GM19238 (cell line): Measurements from ENCODE around the gene COMMD7.
"Not testable (repeated sequence)": the region's sequence is repeated elsewhere in the genome, so short reads cannot be mapped to it uniquely, and the experiment has no call there.

Experiments
- DNase-seq: peaks from one replicate; pipeline ENCODE4 v3.0.0; 2011; ENCODE audit warnings: low spot score; ENCODE audit not compliant: insufficient read length

COMMD7 gene

DNA sequence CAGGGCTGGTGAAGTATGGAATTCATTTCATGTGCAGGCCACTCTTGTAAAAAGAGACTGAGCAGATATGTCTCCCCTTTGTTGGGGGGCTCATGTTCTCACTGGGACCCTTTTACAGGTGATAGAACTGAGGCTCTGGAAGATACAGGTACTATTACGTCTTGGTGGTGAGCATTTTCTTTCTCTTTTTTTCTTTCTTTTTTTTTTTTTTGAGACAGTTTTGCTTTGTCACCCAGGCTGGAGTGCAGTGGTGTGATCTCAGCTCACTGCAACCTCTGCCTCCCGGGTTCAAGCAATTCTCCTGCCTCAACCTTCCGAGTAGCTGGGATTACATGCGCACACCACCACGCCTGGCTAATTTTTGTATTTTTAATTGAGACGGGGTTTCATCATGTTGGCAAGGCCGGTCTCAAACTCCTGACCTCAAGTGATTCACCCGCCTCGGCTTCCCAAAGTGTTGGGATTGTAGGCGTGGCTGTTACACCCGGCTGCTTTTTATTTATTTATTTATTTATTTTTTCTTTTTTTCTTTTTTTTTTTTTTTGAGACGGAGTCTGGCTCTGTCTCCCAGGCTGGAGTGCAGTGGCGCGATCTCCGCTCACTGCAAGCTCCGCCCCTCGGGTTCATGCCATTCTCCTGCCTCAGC, 22.1 kb upstream of the COMMD7 start:
- DNase-seq: not testable (repeated sequence)

DNA sequence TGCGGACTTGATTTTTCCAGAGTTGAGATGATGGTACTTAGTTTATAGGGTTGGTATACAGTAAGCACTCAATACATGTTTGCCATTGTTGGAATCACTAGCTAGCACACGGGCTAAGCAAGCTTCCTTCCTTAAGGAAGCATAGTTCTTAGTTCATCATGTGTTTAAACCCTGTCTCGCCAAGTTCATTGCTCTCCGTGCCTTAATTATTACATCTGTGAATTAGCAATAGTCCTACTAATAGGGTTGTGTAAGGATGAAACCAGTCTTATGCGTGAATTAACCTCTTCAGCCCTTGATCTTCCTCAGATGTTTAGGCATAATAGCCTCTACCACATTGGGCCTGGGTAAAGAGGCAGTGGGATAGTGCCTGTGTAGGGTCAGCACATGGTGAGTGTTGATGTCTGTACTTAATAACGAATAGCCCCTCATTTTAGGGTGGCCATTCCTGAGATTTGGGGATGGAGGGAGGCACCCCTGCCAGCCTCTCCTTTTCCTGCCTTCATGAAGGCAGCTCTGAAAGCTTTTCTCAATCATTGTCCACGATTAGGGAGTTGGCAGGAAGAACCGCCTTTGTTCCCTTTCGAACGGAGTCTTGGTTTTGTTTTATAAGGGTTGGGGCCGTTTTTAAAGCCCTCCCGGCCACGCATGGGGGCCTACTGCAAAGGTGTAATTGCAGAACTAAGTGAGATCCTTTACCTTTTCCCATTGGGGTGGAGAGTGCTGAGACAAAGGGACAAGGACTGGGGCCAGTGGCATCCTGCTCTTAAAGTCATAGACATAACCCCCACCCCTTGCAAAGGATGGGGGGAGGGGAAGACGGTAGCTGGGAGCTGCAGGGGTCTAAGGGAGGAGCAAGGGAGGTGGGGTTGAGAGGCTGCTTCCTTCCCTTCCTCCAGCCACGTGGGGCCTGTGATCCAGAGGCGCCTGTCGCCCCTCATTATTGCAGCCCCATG, 21.0 kb upstream of the COMMD7 start:
- DNase-seq: no peak

DNA sequence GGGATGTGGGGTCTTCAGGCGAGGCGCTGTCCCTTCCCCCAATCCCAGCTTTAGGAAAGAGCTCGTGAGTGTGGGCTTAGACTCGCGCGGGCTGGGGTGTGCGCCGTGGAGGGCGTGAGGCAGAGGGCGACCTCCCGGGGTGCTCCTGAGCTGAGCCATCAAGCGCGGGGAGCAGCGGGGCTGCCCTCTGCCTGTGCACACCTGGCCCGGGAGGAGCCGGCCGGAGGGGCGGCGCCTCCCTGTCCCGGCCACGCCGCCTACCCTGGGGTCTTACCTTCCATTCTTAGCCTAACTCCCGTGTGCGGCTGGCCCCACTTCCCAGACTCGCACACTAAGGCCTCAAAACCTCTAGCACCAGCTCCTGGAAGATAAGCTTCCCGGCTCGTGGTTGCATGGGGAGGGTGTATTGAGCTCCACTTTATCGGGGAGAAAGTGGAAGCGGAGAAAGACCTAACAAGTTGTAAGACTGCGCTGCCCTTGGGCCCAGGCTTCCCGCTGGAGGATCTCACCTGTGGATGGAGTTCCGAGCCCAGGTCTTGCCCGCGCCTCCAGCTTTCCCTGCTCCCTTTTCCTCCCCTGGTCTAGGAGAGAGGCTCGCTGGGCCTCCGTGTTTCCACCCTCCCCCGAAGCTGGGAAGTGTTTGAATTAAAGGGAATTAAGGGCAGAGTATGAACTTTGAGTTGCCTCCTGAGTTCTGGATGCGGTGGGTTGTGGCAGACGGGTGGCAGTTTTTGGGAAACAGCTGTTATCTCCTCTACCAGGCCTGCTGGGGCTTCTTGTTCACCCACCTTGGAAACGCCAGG, 20.1 kb upstream of the COMMD7 start:
- peak; percentile 39 for DNase-seq

DNA sequence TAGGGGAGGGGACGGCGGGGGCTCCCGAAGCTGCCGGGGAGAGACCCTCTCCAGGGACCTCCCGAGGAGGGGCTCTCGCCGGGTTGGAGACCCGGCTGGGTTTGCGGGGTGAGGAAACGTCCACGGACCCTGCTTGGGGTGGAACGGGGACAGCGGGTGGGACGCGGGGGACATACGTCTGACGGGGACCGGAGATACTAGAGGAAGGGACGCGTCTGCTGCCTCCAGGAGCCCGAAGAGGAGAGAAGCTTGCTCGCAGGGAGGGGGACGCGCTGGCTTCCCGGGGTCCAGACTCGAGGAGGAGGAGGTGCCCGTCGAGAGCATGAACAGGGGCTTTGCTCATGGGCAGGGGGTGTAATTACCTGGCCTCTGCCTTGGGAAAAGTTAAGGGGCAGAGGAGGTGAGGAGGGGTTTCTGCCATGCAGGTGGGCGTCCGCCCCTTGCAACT, 19.5 kb upstream of the COMMD7 start:
- DNase-seq: no peak

DNA sequence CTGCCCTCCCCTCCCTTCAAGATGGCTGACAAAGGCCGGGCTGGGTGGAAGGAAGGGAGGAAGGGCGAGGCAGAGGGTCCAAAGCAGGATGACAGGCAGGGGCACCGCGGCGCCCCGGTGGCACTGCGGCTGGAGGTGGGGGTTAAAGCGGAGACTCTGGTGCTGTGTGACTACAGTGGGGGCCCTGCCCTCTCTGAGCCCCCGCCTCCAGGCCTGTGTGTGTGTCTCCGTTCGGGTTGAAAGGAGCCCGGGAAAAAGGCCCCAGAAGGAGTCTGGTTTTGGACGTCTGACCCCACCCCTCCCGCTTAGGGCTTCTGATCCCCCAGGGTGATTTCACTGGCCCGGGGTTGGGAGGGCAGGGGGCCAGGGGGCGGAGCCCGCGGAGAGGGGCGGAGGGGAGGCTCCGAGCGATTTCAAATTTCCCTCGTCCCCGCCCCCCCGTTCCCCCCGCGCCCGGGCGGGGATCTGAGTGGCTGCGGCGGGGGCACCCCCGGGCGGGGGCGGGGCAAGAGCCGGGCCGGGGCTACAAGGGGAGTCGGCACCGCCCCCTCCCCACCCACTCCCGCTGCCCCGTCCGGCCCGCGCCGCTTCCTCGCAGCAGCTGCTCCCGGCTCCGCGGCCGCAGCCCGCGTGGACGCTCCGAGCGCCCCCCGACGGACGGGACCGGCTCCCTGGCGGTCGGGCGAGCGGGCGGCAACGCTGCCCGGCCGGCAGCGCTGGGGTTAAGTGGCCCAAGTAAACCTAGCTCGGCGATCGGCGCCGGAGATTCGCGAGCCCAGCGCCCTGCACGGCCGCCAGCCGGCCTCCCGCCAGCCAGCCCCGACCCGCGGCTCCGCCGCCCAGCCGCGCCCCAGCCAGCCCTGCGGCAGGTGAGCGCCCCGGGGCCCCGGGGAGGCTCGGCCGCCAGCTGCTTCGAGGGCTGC, 18.8 kb upstream of the COMMD7 start, which contains the start of gene DNMT3B:
Gene DNMT3B (plus strand): TSS at position 555 of the 923 bp plus-strand sequence. CDS start 17,939 bp downstream, outside the sequence.
- peak; percentile 78 for DNase-seq

DNA sequence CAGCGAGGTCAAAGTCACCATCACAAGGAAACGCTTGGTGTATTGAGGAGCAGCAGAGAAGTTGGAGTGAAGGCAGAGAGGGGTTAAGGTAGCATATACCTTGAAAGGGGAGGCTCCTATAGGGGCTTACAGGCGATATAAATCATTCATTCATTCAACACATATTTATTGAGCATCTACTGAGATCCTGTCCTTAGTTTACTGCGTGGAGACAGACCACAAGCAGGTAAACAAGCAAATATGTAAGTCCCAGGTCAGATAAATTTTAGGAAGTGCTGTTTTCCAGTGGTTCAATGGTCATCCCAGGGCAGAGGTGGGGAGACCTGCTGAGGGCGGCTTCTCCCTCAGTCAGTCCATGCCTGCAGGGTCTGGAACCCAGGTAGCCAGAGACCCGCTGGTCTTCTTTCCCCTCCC, 18.2 kb upstream of the COMMD7 start:
- no peak for DNase-seq

DNA sequence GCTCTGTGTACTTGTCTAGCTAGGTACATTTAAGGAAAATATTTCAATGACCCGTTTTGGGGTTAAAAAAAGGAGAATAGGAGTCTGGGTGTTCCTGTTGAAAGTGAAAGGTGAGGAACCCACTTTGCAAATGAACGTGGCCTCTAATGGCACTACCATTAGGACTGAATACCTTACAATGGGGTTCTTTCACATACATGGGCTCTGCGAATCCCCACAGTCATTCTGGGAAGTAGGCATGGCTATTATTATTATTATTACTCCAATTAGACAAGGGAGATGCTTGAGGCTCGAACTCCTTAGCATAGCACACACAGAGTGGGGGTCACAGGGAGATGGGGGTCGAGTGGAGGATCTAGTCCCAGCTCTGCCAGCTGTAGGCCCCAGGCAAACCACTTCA, 12.9 kb upstream of the COMMD7 start:
- no peak for DNase-seq

DNA sequence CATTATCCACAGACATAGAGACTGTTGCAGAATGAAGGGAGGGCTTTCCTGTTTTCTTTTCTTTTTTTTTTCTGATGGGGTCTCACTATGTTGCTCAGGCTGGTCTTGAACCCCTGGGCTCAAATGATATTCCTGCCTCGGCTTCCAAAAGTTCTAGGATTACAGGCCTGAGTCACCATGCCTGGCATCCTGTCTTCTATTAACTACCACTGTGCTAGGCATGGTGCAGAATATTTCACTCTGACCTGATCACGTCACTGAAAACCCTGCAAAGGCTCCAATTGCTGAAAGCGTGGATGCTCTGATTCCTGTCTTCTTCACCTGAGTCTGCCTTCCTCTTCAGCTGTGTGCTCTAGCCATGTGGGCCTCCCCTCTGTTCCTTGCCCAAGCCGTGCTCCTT, 10.5 kb upstream of the COMMD7 start:
- DNase-seq: no peak

DNA sequence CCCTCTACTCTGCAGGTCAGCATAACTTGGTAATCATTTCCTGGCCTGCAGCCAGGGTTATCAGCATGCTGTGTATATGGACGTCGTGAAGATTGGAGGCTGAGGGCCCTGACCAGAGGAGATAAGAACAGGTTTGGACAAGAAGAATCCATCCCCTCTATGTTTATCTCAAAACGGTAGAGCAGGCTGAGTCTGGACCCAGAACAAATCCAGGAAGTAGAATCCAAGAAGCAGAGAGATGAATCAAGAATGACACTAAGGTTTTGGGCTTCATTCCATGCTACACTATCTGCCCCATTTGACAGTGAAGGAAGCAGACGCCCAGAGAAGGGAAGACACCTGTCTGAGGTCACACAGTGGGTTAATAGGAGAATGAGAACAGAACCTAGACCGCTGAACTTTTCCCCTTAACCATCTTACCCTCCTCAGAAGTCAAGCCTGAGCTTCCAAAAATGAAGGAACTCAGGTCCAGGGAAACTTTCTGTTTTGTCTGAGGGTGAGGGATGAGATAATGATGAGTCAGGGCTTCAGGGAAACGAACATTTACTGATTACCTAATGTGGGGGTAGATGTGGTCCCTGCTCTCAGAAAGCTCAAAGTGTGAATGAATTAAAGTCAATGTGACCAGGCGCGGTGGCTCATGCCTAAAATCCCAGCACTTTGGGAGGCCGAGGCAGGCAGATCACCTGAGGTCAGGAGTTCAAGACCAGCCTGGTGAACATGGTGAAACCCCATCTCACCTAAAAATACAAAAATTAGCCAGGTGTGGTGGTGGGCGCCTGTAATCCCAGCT, 9.4 kb upstream of the COMMD7 start:
- DNase-seq: no peak

DNA sequence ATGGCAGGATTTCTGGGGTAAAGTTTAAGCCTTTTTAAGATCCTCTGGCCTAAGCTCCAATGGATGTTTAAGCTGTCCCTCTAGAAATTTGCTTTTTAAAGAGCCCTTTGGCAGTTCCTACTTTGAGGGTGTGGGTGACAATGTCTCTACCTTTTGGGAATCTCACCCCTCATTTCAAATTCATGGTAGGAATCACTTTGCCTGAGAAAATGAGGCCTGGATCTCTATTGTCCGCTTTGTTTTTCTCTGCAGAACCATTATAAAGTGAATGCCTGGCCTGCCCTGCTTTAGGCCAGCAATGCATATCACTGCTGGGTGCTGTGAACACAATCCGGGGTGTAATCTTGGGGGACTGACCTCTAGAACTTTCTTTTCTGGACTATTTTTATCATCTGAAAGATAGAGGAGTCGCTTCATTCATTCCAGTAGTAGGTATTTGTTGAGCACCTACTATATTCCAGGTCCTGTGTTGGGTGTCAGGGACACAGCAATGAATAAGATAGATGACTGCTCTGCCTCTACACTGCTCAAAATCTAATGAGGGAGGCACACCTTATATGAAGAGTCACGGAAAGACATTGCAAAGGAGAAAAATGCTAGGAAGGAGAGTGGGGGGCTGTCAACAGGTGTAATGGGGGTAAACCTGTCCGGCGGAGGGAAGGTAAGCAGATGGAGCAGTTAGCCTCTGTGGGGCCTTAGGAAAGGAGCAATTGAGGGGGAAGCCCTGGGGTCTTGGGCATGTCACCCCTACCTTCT, 8.6 kb upstream of the COMMD7 start:
- no peak for DNase-seq

DNA sequence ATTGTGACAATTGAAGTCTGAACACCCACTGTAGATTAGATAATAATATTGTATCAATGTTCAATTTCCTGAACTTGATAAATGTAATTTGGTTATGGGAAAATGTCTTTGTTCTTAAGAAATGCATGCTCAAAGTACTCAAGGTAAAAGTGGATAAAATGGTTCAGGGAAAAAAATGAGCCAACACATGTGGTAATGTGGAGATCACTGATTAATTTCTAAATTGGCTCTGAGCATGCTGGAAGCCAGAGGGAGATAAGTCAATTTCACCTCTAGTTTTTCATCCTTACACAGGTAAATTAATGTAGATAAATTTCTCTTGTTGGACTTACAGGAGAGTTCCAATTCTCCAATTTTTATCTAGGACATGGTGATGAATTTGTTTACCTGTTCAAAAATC, 8.0 kb upstream of the COMMD7 start:
- no peak for DNase-seq

DNA sequence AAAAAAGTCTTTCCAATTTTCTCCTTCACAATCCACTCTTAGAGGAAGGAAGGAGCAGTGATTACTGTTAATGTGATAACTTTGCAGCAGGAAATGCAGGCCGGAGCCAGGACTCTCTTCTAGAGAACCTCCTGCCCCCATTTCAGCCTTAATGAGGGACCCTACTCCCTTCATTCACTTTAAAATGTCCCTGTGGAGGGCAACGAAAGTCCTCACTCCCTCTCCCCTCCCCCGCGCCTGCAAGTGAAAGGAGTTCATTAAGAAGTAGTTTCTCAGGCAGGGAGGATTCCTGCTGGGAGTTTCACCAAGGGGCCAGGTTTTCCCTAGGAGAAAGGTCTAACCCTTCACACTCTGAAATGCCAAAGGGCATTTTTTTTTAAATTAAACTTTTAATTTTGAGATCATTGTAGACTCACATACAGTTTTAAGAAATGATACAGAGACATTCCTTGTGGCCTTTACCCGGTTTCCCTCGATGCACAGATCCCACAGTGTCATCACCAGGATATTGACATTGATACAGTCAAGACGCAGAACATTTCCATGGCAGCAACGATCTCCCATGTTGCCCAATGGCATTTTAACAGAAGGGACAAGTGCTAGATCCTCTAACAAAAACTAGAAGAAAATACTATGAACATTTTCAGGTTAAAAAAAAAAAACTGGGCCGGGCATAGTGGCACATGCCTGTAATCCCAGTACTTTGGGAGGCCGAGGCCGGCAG, 6.8 kb upstream of the COMMD7 start:
- DNase-seq: no peak

DNA sequence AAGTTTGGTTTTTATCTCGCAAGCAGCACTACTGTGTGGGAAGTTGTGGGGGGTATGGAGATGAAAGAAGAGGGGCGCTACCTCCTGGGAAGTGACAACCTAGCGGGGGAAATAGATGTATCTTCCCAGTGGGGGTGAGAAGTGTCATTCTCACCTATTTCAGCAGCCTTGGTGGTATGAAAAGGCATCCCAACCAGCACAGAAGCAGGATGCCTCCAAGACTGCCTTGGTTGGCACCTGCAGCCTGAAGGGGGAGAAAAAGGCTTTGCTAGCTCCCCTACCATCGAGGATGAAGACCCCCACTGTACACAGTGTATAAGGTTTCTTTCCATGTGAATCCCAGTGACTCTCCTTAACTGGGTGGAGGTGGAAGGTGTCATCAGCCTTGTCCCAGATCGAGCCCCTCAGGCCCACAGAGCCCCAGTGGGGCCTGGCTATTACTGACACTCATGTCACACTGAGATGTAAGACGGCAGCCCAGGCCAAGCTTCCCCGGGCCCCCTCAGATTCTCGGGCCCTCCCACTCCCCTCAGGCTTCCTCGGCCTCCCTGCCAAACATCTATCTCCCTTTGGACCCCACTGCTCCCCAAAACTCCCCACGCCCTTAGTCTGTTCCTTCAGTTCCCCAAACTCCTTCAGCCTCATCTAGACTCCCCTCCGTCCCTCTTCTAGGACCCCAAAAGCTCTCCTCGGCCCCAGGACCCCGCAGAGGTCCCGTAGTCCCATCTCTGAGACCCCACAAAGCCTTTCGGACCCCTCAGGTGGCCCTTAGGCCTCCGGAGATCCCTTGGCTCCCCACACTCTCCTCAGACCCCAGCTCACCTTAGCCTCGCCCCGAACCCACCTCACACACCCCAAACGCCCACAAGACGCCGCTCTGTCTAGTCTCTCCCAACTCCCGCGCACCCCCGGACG, 688 bp downstream of the COMMD7 start:
- no peak for DNase-seq

DNA sequence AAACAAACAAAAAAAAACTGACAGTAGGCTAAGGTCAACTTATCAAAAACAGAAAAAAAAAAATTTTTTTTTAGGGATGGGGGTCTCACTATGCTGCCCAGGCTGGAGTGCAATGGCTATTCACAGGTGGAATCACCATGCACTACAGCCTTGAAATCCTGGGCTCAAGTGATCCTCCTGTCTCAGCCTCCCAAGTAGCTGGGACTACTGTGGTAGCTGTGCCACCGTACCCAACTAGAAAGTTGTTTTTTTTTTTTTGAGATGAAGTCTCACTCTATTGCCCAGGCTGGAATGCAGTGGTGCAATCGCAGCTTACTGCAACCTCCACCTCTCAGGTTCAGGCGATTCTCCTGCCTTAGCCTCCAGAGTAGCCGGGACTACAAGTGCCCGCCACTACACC, 2.1 kb downstream of the COMMD7 start:
- no peak for DNase-seq

DNA sequence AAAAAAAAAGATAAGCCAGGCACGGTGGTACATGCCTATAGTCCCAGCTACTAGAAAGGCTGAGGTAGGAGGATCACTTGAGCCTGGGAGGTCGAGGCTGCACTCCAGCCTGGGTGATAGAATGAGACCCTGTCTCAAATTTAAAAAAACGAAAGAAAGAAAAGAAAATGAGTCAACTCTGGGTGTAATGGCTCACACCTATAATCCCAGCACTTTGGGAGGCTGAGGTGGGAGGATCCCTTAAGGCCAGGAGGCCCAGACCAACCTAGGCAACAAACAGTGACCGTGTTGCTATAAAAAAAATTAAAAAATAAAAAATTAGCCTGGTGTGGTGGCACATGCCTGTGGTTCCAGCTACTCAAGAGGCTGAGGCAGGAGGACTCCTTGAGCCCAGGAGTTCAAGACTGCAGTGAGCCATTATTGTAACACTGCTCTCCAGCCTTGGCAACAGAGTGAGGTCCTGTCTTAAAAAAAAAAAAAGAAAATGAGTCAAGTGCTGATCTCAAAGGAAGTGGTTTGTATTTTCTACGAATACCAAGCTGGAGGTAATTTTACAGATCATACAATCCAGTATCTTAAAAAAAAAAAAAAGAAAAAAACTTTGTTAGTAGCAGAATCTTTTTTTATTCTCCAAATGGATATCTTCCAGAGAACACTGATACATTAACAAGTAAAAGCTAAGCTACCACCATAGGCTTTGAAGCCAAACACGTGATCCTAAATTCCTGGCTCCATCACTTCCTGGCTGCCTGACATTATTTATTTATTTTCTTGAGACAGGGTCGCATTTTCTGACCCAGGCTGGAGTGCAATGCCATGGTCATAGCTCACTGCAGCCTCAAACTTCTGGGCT, 5.7 kb downstream of the COMMD7 start:
- DNase-seq: no peak

DNA sequence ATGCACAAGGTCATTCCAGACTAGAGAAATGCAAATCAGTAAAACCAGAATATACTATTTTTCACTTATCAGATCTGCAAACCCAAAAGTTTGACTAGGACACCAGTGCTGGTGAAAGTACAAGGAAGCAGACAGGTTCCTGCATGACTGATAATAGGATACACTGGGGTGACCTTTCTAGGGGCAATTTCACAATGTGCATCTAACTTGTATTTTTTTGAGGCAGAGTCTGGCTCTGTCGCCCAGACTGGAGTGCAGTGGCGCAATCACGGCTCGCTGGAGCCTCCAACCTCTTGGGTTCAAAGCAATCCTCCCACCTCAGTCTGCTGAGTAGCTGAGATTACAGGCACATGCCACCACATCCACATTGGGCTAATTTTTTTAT, 11.4 kb downstream of the COMMD7 start:
- no peak for DNase-seq
